Measurements from ENCODE around the gene TACSTD2.

- TF ChIP-seq PKNOX1 (IDR thresholded peaks at IDR 0.05), result no peak
- TF ChIP-seq ELF4 (IDR thresholded peaks at IDR 0.05), result no peak
- no peak for TF ChIP-seq L3MBTL2 (conservative IDR thresholded peaks at IDR 0.05)
- TF ChIP-seq TARDBP (IDR thresholded peaks at IDR 0.05), result no peak
- TF ChIP-seq FOXK2 (IDR thresholded peaks at IDR 0.05), result no peak
- no peak for TF ChIP-seq SUZ12 (IDR thresholded peaks at IDR 0.05)
- no peak for TF ChIP-seq LEF1 (IDR thresholded peaks at IDR 0.05; ENCODE audit: borderline replicate concordance)
- TF ChIP-seq HDGF (IDR thresholded peaks at IDR 0.05; ENCODE audit: borderline replicate concordance), result no peak
These were observed 6.2 kb downstream of the TACSTD2 start for GRCh38 chr1:58570817-58571216.

Measured in HEK293T (cell line).